Stomach (tissue), 9 donors: ENCODE measurements around the gene AOC1. TPM values are rescaled to one million over a fixed set of nuclear protein-coding genes. Genes with fewer than 3 reads are reported as not detected.

Experiments
- DNase-seq, 2 donors: peaks; one replicate each; pipeline versions ENCODE4 v3.0.0 to v3.0.0-alpha.2; 2013 to 2019
- H3K27ac ChIP-seq, 5 donors: fragments of 200-600 bp in 4 of 5; sonication (generic) in 4 of 5; one replicate each; pipeline ENCODE4 v1.5.1; 2013 to 2019; ENCODE audit warnings: mild to moderate bottlenecking in 1 of 5, moderate library complexity in 1 of 5
- H3K27me3 ChIP-seq, 3 donors: fragments of 200-600 bp; sonication (generic); one replicate each; pipeline ENCODE4 v1.5.1; 2017 to 2019; ENCODE audit warnings: mixed run types in 1 of 3
- H3K36me3 ChIP-seq, 4 donors: fragments of 200-600 bp; sonication (generic); 1 replicate in 3 of 4; 2 replicates in 1 of 4; pipeline ENCODE4 v1.5.1; 2016 to 2019
- H3K4me1 ChIP-seq, 4 donors: fragments of 200-600 bp; sonication (generic); one replicate each; pipeline ENCODE4 v1.5.1; 2016 to 2019
- H3K4me3 ChIP-seq, 4 donors: fragments of 200-600 bp; sonication (generic) in 3 of 4; one replicate each; pipeline ENCODE4 v1.5.1; 2016 to 2019; ENCODE audit warnings: mild to moderate bottlenecking in 1 of 4
- H3K9me3 ChIP-seq, 4 donors: fragments of 200-600 bp; sonication (generic); one replicate each; pipeline ENCODE4 v1.5.1; 2016 to 2019
- CTCF ChIP-seq, 7 experiments: fragments of 450-650 bp in 4 of 7; fragments of 200-600 bp in 3 of 7; sonication (generic) in 3 of 7; IDR thresholded peaks; one replicate each; pipeline ENCODE4 v1.5.1; 2016 to 2019; ENCODE audit warnings: antibody characterized with exemption in 7 of 7, control low read depth in 2 of 7, mild to moderate bottlenecking in 1 of 7
- EP300 ChIP-seq: sonication (generic); formaldehyde crosslinking; IDR thresholded peaks from one replicate; pipeline ENCODE4 v1.6.1; 2017; ENCODE audit warnings: antibody characterized with exemption
- POLR2A ChIP-seq, 4 donors: fragments of 450-650 bp; IDR thresholded peaks; one replicate each; pipeline ENCODE4 v1.6.1; 2016; ENCODE audit warnings: antibody characterized with exemption in 4 of 4, control low read depth in 2 of 4, mild to moderate bottlenecking in 1 of 4, moderate library complexity in 1 of 4
- POLR2AphosphoS5 ChIP-seq, 3 donors: sonication (generic); formaldehyde crosslinking; IDR thresholded peaks; one replicate each; pipeline ENCODE4 v1.6.1; 2016; ENCODE audit warnings: antibody characterized with exemption in 3 of 3
- WGBS, 5 donors: extraction: QIAGEN DNeasy Blood & Tissue Kit in 3 of 5; methylation state at CpG; one replicate each; pipeline versions ENCODE4 v1.1.5 to v1.1.7; 2013 to 2018; 5-methylcytosine and 5-hydroxymethylcytosine counted together
- intact Hi-C: fragments of 100-400 bp; cut with DNase I; formaldehyde crosslinking; loops from one replicate; pipeline ENCODE4 v1.15.1; 2023; ENCODE audit warnings: low total_unique reads
- polyA plus RNA-seq, 3 donors: library from polyadenylated mRNA; stranded (reverse); fragments of 200-250 nt; gene quantifications; one replicate each; pipeline ENCODE4 v1.2.3, GENCODE V29; 2013
- total RNA-seq, 5 donors: library from RNA; depleted of rRNA; stranded (reverse); fragments of >200 nt; gene quantifications; one replicate each; pipeline versions ENCODE4 v1.1.0 to v1.2.3, GENCODE V29; 2014 to 2016
- donor health status: healthy with polysubstance abuse.
- donor health status: Bipolar disorder and iron deficiency.
- donor health status: healthy.

The AOC1 gene
- total and polyA plus RNA-seq, 8 donors, result 0.31 to 105 (median 1.0) TPM; not detected in 2

- peaks cover 0 to 9% (median 0%) of the 10 kb centered on the region in 3 donors for H3K27me3 ChIP-seq
- H3K27ac ChIP-seq, result no peak overlapping the region
- H3K4me1 ChIP-seq, result no peaks in the 10 kb centered on the region
- 58 to 89% (median 73%) methylated on average over 1 to 2 of the region's 2 CpGs for WGBS, 5 donors
- H3K9me3 ChIP-seq, result peaks cover 0 to 12% (median 2%) of the 10 kb centered on the region in 4 donors
- H3K36me3 ChIP-seq, result no peaks in the 10 kb centered on the region
- intact Hi-C loops, result loop anchor here (10.0 kb wide), 1 partner anchor 95 kb away; no protein-coding TSS in a partner anchor
- TF ChIP-seq POLR2AphosphoS5 (IDR thresholded peaks at IDR 0.05), result no peak
- no peak for TF ChIP-seq EP300
- TF ChIP-seq CTCF (IDR thresholded peaks at IDR 0.05), result no peak
- no peak for TF ChIP-seq POLR2A (IDR thresholded peaks at IDR 0.05)
- no peak for DNase-seq
- H3K4me3 ChIP-seq, result no peak overlapping the region
Observed at GRCh38 chr7:150869467-150869866, 17.1 kb downstream of the AOC1 start.

- Histone ChIP-seq H3K9me3 (peaks cover 0 to 12% (median 2%) of the 10 kb centered on the region in 4 donors), H3K4me3 (no peak overlapping the region), H3K4me1 (peaks cover 0 to 8% (median 2%) of the 10 kb centered on the region in 4 donors), H3K36me3 (no peaks in the 10 kb centered on the region), H3K27me3 (peaks cover 0 to 9% (median 0%) of the 10 kb centered on the region in 3 donors), H3K27ac (no peak overlapping the region)
- no peak for TF ChIP-seq POLR2AphosphoS5 (IDR thresholded peaks at IDR 0.05)
- TF ChIP-seq EP300, result no peak
- TF ChIP-seq CTCF (IDR thresholded peaks at IDR 0.05), result no peak
- no peak for TF ChIP-seq POLR2A (IDR thresholded peaks at IDR 0.05)
- no peak for DNase-seq
- intact Hi-C loops, result no loop called here
Observed at GRCh38 chr7:150871601-150872000, 19.3 kb downstream of the AOC1 start.

GRCh38 chr7:150874401-150875198 is 22.3 kb downstream of the AOC1 start:
- WGBS, 5 donors, result 84 to 91% (median 89%) methylated on average over 8 of the region's 8 CpGs
- DNase-seq, result no peak
- H3K4me1 ChIP-seq, result peaks cover 0 to 15% (median 6%) of the 10 kb centered on the region in 4 donors
- no peak overlapping the region for H3K27ac ChIP-seq
- TF ChIP-seq CTCF (IDR thresholded peaks at IDR 0.05) (no peak), EP300 (no peak), POLR2AphosphoS5 (IDR thresholded peaks at IDR 0.05) (no peak), POLR2A (IDR thresholded peaks at IDR 0.05) (no peak)
- H3K9me3 ChIP-seq, result peaks cover 0 to 4% (median 1%) of the 10 kb centered on the region in 4 donors
- H3K27me3 ChIP-seq, result peaks cover 0 to 5% (median 0%) of the 10 kb centered on the region in 3 donors
- intact Hi-C loops, result no loop called here
- no peak overlapping the region for H3K4me3 ChIP-seq
- no peaks in the 10 kb centered on the region for H3K36me3 ChIP-seq

GRCh38 chr7:150875791-150876190 is 23.5 kb downstream of the AOC1 start:
- WGBS, 5 donors, result 68 to 80% (median 73%) methylated on average over 4 of the region's 4 CpGs
- intact Hi-C loops, result no loop called here
- no peak overlapping the region for H3K4me3 ChIP-seq

More at GRCh38 chr7:150875791-150876190, 23.5 kb downstream of the AOC1 start:
- Histone ChIP-seq H3K4me1 (peaks cover 0 to 15% (median 6%) of the 10 kb centered on the region in 4 donors), H3K36me3 (no peaks in the 10 kb centered on the region), H3K9me3 (peaks cover 2 to 15% (median 10%) of the 10 kb centered on the region in 4 donors), H3K27me3 (peaks cover 0 to 2% (median 0%) of the 10 kb centered on the region in 3 donors), H3K27ac (no peak overlapping the region)
- no peak for TF ChIP-seq CTCF (IDR thresholded peaks at IDR 0.05)
- no peak for TF ChIP-seq EP300
- TF ChIP-seq POLR2A (IDR thresholded peaks at IDR 0.05), result no peak
- TF ChIP-seq POLR2AphosphoS5 (IDR thresholded peaks at IDR 0.05), result no peak
- DNase-seq, result no peak
